ENCODE measurements around the gene POLG.
A peak's percentile ranks its signal among the peaks of the same experiment; 100 is the strongest.

The POLG gene

GRCh38 chr15:89325039-89325803 is 9.4 kb downstream of the POLG start:
- POLR2A ChIA-PET = no interaction called here
- Histone ChIP-seq H3K9me3 (ENCODE audit: control extremely low read depth in 1 of 5, control insufficient read depth in 4 of 5, insufficient read depth in 2 of 5, low read depth in 1 of 5, low read length in 4 of 5) (no peaks in the 10 kb centered on the region), H3K4me1 (ENCODE audit: control extremely low read depth in 1 of 4, control insufficient read depth in 4 of 4, insufficient read depth in 4 of 4, low read length in 3 of 4) (peaks cover 0 to 15% (median 12%) of the 10 kb centered on the region in 4 experiments), H3K36me3 (ENCODE audit: control insufficient read depth in 4 of 4, insufficient read depth in 4 of 4, low read length in 3 of 4) (peaks cover 21 to 99% (median 92%) of the 10 kb centered on the region in 4 experiments), H3K27me3 (replicated peaks in 2 of 5; ENCODE audit: control insufficient read depth in 4 of 5, insufficient read depth in 5 of 5, low read length in 4 of 5) (no peaks in the 10 kb centered on the region), H3K27ac (ENCODE audit: insufficient read depth in 1 of 2, low read depth in 1 of 2, low read length in 2 of 2, poor library complexity in 1 of 2, severe bottlenecking in 2 of 2) (no peak overlapping the region), H3K4me3 (ENCODE audit: control insufficient read depth in 1 of 7, extremely low read depth in 1 of 7, insufficient read depth in 4 of 7, low read depth in 2 of 7, low read length in 6 of 7) (no peak overlapping the region)
- 100% methylated on average over 6 of the region's 11 CpGs for WGBS (ENCODE audit: insufficient coverage)
- DNase-seq = peak in 1 of 3 donors; percentile 24
- CTCF ChIA-PET = interaction anchor here (2.0 kb wide), 1 partner anchor 13 kb away, joined by 7 read pairs; no protein-coding TSS in a partner anchor

- WGBS (ENCODE audit: insufficient coverage) = 88% methylated on average over 6 of the region's 6 CpGs
- Histone ChIP-seq H3K27me3 (replicated peaks in 2 of 5; ENCODE audit: control insufficient read depth in 4 of 5, insufficient read depth in 5 of 5, low read length in 4 of 5) (no peaks in the 10 kb centered on the region), H3K27ac (ENCODE audit: insufficient read depth in 1 of 2, low read depth in 1 of 2, low read length in 2 of 2, poor library complexity in 1 of 2, severe bottlenecking in 2 of 2) (no peak overlapping the region), H3K36me3 (ENCODE audit: control insufficient read depth in 4 of 4, insufficient read depth in 4 of 4, low read length in 3 of 4) (peaks cover 28 to 100% (median 86%) of the 10 kb centered on the region in 4 experiments), H3K4me1 (ENCODE audit: control extremely low read depth in 1 of 4, control insufficient read depth in 4 of 4, insufficient read depth in 4 of 4, low read length in 3 of 4) (peaks cover 0 to under 1% (median 0%) of the 10 kb centered on the region in 4 experiments), H3K9me3 (ENCODE audit: control extremely low read depth in 1 of 5, control insufficient read depth in 4 of 5, insufficient read depth in 2 of 5, low read depth in 1 of 5, low read length in 4 of 5) (no peaks in the 10 kb centered on the region), H3K4me3 (ENCODE audit: control insufficient read depth in 1 of 7, extremely low read depth in 1 of 7, insufficient read depth in 4 of 7, low read depth in 2 of 7, low read length in 6 of 7) (no peak overlapping the region)
- DNase-seq = no peak
- ChIA-PET CTCF (interaction anchor here (1.0 to 2.0 kb wide), 3 partner anchors 11 to 30 kb away, joined by 3 to 7 read pairs (median 3); no protein-coding TSS in a partner anchor), POLR2A (no interaction called here)
Measured at GRCh38 chr15:89323825-89324224, 10.8 kb downstream of the POLG start.

DNA sequence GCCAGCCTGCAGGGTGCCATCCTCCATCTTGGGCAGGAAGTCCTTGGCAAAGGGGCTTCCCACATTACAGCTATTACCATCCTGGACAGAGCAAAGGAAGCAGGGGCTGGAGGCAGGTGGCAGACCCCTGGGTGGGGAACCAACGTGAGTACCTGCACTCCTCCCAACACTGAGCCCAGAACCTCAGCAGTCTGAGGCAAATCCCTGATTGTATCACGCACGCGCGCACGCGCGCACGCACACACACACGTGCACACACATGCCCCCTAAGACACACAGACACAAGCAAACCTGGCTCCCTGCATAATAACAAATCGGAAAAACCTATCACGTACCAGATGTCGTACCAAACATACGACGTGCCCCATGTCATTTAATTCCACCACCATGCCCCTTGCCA is 11.8 kb downstream of the POLG start:
- POLR2A ChIA-PET = no interaction called here
- WGBS (ENCODE audit: insufficient coverage) = 97% methylated on average over 14 of the region's 15 CpGs

GRCh38 chr15:89321521-89322410 is 12.9 kb downstream of the POLG start:
- ChIA-PET CTCF (interaction anchor here (1.1 to 1.9 kb wide), 3 partner anchors 10 to 23 kb away, joined by 3 to 7 read pairs (median 3); no protein-coding TSS in a partner anchor), POLR2A (no interaction called here)
- 95% methylated on average over 14 of the region's 17 CpGs for WGBS (ENCODE audit: insufficient coverage)

More for the DNA sequence above, 11.8 kb downstream of the POLG start:
- no peak overlapping the region for H3K4me3 ChIP-seq (ENCODE audit: control insufficient read depth in 1 of 7, extremely low read depth in 1 of 7, insufficient read depth in 4 of 7, low read depth in 2 of 7, low read length in 6 of 7)
- CTCF ChIA-PET = interaction anchor here (1.0 to 1.9 kb wide), 5 partner anchors 9 to 29 kb away, joined by 3 to 7 read pairs (median 3); no protein-coding TSS in a partner anchor
- H3K27me3 ChIP-seq (replicated peaks in 2 of 5; ENCODE audit: control insufficient read depth in 4 of 5, insufficient read depth in 5 of 5, low read length in 4 of 5) = no peaks in the 10 kb centered on the region
- H3K4me1 ChIP-seq (ENCODE audit: control extremely low read depth in 1 of 4, control insufficient read depth in 4 of 4, insufficient read depth in 4 of 4, low read length in 3 of 4) = no peaks in the 10 kb centered on the region
- H3K27ac ChIP-seq (ENCODE audit: insufficient read depth in 1 of 2, low read depth in 1 of 2, low read length in 2 of 2, poor library complexity in 1 of 2, severe bottlenecking in 2 of 2) = no peak overlapping the region
- no peak for DNase-seq
- H3K36me3 ChIP-seq (ENCODE audit: control insufficient read depth in 4 of 4, insufficient read depth in 4 of 4, low read length in 3 of 4) = peaks cover 21 to 99% (median 84%) of the 10 kb centered on the region in 4 experiments
- H3K9me3 ChIP-seq (ENCODE audit: control extremely low read depth in 1 of 5, control insufficient read depth in 4 of 5, insufficient read depth in 2 of 5, low read depth in 1 of 5, low read length in 4 of 5) = no peaks in the 10 kb centered on the region

DNA sequence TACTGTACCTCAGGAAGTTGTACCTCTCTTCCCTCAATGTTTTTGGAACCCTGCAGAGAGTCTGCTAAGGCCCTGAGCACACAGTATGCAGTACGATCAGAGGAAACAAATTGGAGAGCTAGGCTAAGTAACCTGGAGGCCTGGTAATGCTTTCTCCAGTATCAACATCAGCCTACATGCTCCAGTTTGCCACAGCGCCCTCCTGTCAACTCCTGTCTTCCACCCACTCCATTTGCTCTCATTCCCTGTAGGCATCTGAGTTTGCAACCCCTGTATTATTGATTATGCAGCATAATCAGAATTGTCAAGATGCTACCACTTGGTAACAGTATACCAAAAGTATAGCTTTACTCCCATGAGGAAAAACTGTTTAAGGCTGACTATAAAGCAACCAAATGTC is 14.4 kb downstream of the POLG start:
- DNase-seq = no peak
- Histone ChIP-seq H3K27me3 (replicated peaks in 2 of 5; ENCODE audit: control insufficient read depth in 4 of 5, insufficient read depth in 5 of 5, low read length in 4 of 5) (no peaks in the 10 kb centered on the region), H3K27ac (ENCODE audit: insufficient read depth in 1 of 2, low read depth in 1 of 2, low read length in 2 of 2, poor library complexity in 1 of 2, severe bottlenecking in 2 of 2) (no peak overlapping the region), H3K4me3 (ENCODE audit: control insufficient read depth in 1 of 7, extremely low read depth in 1 of 7, insufficient read depth in 4 of 7, low read depth in 2 of 7, low read length in 6 of 7) (no peak overlapping the region), H3K4me1 (ENCODE audit: control extremely low read depth in 1 of 4, control insufficient read depth in 4 of 4, insufficient read depth in 4 of 4, low read length in 3 of 4) (no peaks in the 10 kb centered on the region), H3K9me3 (ENCODE audit: control extremely low read depth in 1 of 5, control insufficient read depth in 4 of 5, insufficient read depth in 2 of 5, low read depth in 1 of 5, low read length in 4 of 5) (no peaks in the 10 kb centered on the region), H3K36me3 (ENCODE audit: control insufficient read depth in 4 of 4, insufficient read depth in 4 of 4, low read length in 3 of 4) (peaks cover 16 to 100% (median 86%) of the 10 kb centered on the region in 4 experiments)
- 100% methylated on average over 1 of the region's 2 CpGs for WGBS (ENCODE audit: insufficient coverage)
- ChIA-PET POLR2A (no interaction called here), CTCF (interaction anchor here (1.5 kb wide), 1 partner anchor 35 kb away, joined by 4 read pairs; no protein-coding TSS in a partner anchor)

More at GRCh38 chr15:89321521-89322410, 12.9 kb downstream of the POLG start:
- Histone ChIP-seq H3K9me3 (ENCODE audit: control extremely low read depth in 1 of 5, control insufficient read depth in 4 of 5, insufficient read depth in 2 of 5, low read depth in 1 of 5, low read length in 4 of 5) (no peaks in the 10 kb centered on the region), H3K27me3 (replicated peaks in 2 of 5; ENCODE audit: control insufficient read depth in 4 of 5, insufficient read depth in 5 of 5, low read length in 4 of 5) (no peaks in the 10 kb centered on the region), H3K4me3 (ENCODE audit: control insufficient read depth in 1 of 7, extremely low read depth in 1 of 7, insufficient read depth in 4 of 7, low read depth in 2 of 7, low read length in 6 of 7) (no peak overlapping the region), H3K27ac (ENCODE audit: insufficient read depth in 1 of 2, low read depth in 1 of 2, low read length in 2 of 2, poor library complexity in 1 of 2, severe bottlenecking in 2 of 2) (no peak overlapping the region), H3K36me3 (ENCODE audit: control insufficient read depth in 4 of 4, insufficient read depth in 4 of 4, low read length in 3 of 4) (peaks cover 16 to 100% (median 84%) of the 10 kb centered on the region in 4 experiments), H3K4me1 (ENCODE audit: control extremely low read depth in 1 of 4, control insufficient read depth in 4 of 4, insufficient read depth in 4 of 4, low read length in 3 of 4) (no peaks in the 10 kb centered on the region)
- DNase-seq = no peak

DNA sequence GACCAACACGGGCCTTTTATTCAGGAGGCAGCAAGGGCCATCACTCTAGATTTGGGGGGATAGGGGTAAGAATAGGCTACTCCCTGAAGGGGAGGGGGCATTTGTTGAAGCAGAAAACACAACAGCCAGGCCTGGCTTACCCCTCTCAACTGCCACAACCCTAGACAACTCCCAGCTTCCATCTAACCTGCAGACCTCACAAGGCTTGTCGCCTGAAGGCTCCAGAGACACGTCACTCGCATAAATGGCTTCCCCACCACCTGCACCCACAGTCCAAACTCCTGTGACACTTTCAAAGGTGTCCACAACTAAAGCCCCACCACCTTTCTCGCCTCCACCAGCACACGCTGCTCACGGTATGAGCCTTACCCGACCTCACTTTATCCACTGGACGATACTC is 14.9 kb downstream of the POLG start:
- POLR2A ChIA-PET = no interaction called here
- H3K27me3 ChIP-seq (replicated peaks in 2 of 5; ENCODE audit: control insufficient read depth in 4 of 5, insufficient read depth in 5 of 5, low read length in 4 of 5) = no peaks in the 10 kb centered on the region
- 100% methylated on average over 5 of the region's 9 CpGs for WGBS (ENCODE audit: insufficient coverage)
- H3K4me1 ChIP-seq (ENCODE audit: control extremely low read depth in 1 of 4, control insufficient read depth in 4 of 4, insufficient read depth in 4 of 4, low read length in 3 of 4) = no peaks in the 10 kb centered on the region
- CTCF ChIA-PET = interaction anchor here (1.5 kb wide), 1 partner anchor 34 kb away, joined by 4 read pairs; no protein-coding TSS in a partner anchor
- peaks cover 15 to 100% (median 86%) of the 10 kb centered on the region in 4 experiments for H3K36me3 ChIP-seq (ENCODE audit: control insufficient read depth in 4 of 4, insufficient read depth in 4 of 4, low read length in 3 of 4)
- no peak overlapping the region for H3K27ac ChIP-seq (ENCODE audit: insufficient read depth in 1 of 2, low read depth in 1 of 2, low read length in 2 of 2, poor library complexity in 1 of 2, severe bottlenecking in 2 of 2)
- no peak for DNase-seq
- H3K4me3 ChIP-seq (ENCODE audit: control insufficient read depth in 1 of 7, extremely low read depth in 1 of 7, insufficient read depth in 4 of 7, low read depth in 2 of 7, low read length in 6 of 7) = no peak overlapping the region
- no peaks in the 10 kb centered on the region for H3K9me3 ChIP-seq (ENCODE audit: control extremely low read depth in 1 of 5, control insufficient read depth in 4 of 5, insufficient read depth in 2 of 5, low read depth in 1 of 5, low read length in 4 of 5)
